Pancreas (tissue), 10 donors: ENCODE data around the gene C2CD4B. TPM values are rescaled to one million over a fixed set of nuclear protein-coding genes. Genes with fewer than 3 reads are reported as not detected.

Experiments
- ATAC-seq, 4 donors: fragments of 200-7000 bp; cut with Tn5 transposase; one replicate each; pipeline versions ENCODE4 v1.8.0 to v1.9.1; 2020; ENCODE audit warnings: mild to moderate bottlenecking in 4 of 4, moderate library complexity in 4 of 4
- DNase-seq, 6 donors: peaks; one replicate each; pipeline ENCODE4 v3.0.0-alpha.2; 2020
- FAIRE-seq: peaks from 2 replicates; lab custom pipeline; 2012; peaks lifted over from hg19 to GRCh38; lab: Jason Lieb, UNC
- H3K27ac ChIP-seq, 4 donors: fragments of 200-600 bp; sonication (generic); 1 replicate in 3 of 4; 2 replicates in 1 of 4; pipeline versions ENCODE4 v1.5.0 to v1.8.0; 2020
- H3K27me3 ChIP-seq, 4 donors: fragments of 200-600 bp; one replicate each; pipeline ENCODE4 v1.8.0; 2021
- H3K36me3 ChIP-seq, 3 donors: fragments of 200-600 bp; sonication (generic) in 1 of 3; one replicate each; pipeline versions ENCODE4 v1.5.0 to v1.8.0; 2020 to 2021
- H3K4me1 ChIP-seq, 3 donors: fragments of 200-600 bp; one replicate each; pipeline ENCODE4 v1.8.0; 2021
- H3K4me3 ChIP-seq, 4 donors: fragments of 200-600 bp; sonication (generic) in 2 of 4; one replicate each; pipeline versions ENCODE4 v1.5.0 to v1.8.0; 2020 to 2021
- H3K9me3 ChIP-seq, 4 donors: fragments of 200-600 bp; one replicate each; pipeline ENCODE4 v1.8.0; 2021
- WGBS, 2 donors: extraction: QIAGEN DNeasy Blood & Tissue Kit; methylation state at CpG; one replicate each; pipeline ENCODE4 v1.1.7; 2013; 5-methylcytosine and 5-hydroxymethylcytosine counted together
- intact Hi-C, 3 donors: fragments of 100-400 bp; cut with DNase I; formaldehyde crosslinking; loops; one replicate each; pipeline versions ENCODE4 v1.11.1 to v1.14.2; 2022
- polyA plus RNA-seq, 2 donors: library from polyadenylated mRNA; stranded (reverse); fragments of 200-250 nt; gene quantifications; one replicate each; pipeline ENCODE4 v1.2.3, GENCODE V29; 2013
- total RNA-seq, 6 donors: library from RNA; stranded (reverse); fragmentation: NEBNext Ultra II Directional in 4 of 6; extraction: Animal tissue kit (Norgen Biotek cat#: 25700) in 4 of 6; gene quantifications; one replicate each; pipeline versions ENCODE4 v1.2.1 to v1.2.4, GENCODE V29; 2021 to 2023
- TF ChIP-seq, protein P1 (sequence below), 4 donors: fragments of 200-600 bp; sonication (generic) in 3 of 4; IDR thresholded peaks; one replicate each; pipeline versions ENCODE4 v1.5.0 to v1.8.0; 2021; ENCODE audit warnings: antibody characterized with exemption in 4 of 4
- donor health status: healthy with polysubstance abuse.
- donor health status: DM: no; HTN: no; CAD: no; lungs with moderate emphysema.
- donor health status: DM: no; HTN: no; CAD: no.
- donor health status: control.
- donor health status: control.
- donor health status: Bipolar disorder and iron deficiency.
- donor health status: DM: yes; HTN: yes; CAD: no.
- donor health status: DM: no; HTN: no; CAD: no.
- donor health status: DM: no; HTN: no; CAD: no.
- donor health status: DM: yes; HTN: yes; CAD: no.

The C2CD4B gene
- total and polyA plus RNA-seq, 8 donors: 25.1 to 167 (median 39.6) TPM

- WGBS, 2 donors: 41 to 45% methylated on average over 3 of the region's 3 CpGs
- Histone ChIP-seq H3K27ac (peak overlapping the region in 2 of 4 donors; percentile 64 to 68), H3K36me3 (no peaks in the 10 kb centered on the region), H3K27me3 (no peaks in the 10 kb centered on the region), H3K9me3 (no peaks in the 10 kb centered on the region), H3K4me1 (peaks cover 7 to 26% (median 8%) of the 10 kb centered on the region in 3 donors), H3K4me3 (no peak overlapping the region)
- FAIRE-seq (no peak), DNase-seq (no peak), ATAC-seq (peak in 1 of 4 donors; percentile 4)
- TF ChIP-seq, protein P1, sequence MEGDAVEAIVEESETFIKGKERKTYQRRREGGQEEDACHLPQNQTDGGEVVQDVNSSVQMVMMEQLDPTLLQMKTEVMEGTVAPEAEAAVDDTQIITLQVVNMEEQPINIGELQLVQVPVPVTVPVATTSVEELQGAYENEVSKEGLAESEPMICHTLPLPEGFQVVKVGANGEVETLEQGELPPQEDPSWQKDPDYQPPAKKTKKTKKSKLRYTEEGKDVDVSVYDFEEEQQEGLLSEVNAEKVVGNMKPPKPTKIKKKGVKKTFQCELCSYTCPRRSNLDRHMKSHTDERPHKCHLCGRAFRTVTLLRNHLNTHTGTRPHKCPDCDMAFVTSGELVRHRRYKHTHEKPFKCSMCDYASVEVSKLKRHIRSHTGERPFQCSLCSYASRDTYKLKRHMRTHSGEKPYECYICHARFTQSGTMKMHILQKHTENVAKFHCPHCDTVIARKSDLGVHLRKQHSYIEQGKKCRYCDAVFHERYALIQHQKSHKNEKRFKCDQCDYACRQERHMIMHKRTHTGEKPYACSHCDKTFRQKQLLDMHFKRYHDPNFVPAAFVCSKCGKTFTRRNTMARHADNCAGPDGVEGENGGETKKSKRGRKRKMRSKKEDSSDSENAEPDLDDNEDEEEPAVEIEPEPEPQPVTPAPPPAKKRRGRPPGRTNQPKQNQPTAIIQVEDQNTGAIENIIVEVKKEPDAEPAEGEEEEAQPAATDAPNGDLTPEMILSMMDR (IDR thresholded peaks at IDR 0.05): no peak
- intact Hi-C loops: no loop called here
These were observed 43.8 kb upstream of the C2CD4B start for GRCh38 chr15:62208884-62209283.

GRCh38 chr15:62208367-62208766 is 43.3 kb upstream of the C2CD4B start:
- DNase-seq: no peak
- no peaks in the 10 kb centered on the region for H3K9me3 ChIP-seq
- intact Hi-C loops: no loop called here

GRCh38 chr15:62190675-62191074 is 25.6 kb upstream of the C2CD4B start:
- Histone ChIP-seq H3K4me3 (no peak overlapping the region), H3K36me3 (no peaks in the 10 kb centered on the region), H3K4me1 (no peaks in the 10 kb centered on the region), H3K27me3 (no peaks in the 10 kb centered on the region), H3K27ac (no peak overlapping the region), H3K9me3 (no peaks in the 10 kb centered on the region)
- TF ChIP-seq, protein P1 (IDR thresholded peaks at IDR 0.05): no peak
- no peak for ATAC-seq
- WGBS, 2 donors: 75 to 81% methylated on average over 2 of the region's 2 CpGs
- FAIRE-seq: no peak
- intact Hi-C loops: no loop called here
- no peak for DNase-seq

More at GRCh38 chr15:62208367-62208766, 43.3 kb upstream of the C2CD4B start:
- Histone ChIP-seq H3K36me3 (no peaks in the 10 kb centered on the region), H3K27ac (no peak overlapping the region), H3K27me3 (no peaks in the 10 kb centered on the region), H3K4me3 (no peak overlapping the region), H3K4me1 (peaks cover 7 to 26% (median 8%) of the 10 kb centered on the region in 3 donors)
- TF ChIP-seq, protein P1 (IDR thresholded peaks at IDR 0.05): no peak
- FAIRE-seq: no peak
- ATAC-seq: no peak
- 92% methylated on average over 9 of the region's 9 CpGs for WGBS, 2 donors

- TF ChIP-seq, protein P1 (IDR thresholded peaks at IDR 0.05): no peak
- intact Hi-C loops: no loop called here
- Histone ChIP-seq H3K27ac (no peak overlapping the region), H3K36me3 (no peaks in the 10 kb centered on the region), H3K4me3 (no peak overlapping the region), H3K4me1 (no peaks in the 10 kb centered on the region), H3K9me3 (no peaks in the 10 kb centered on the region), H3K27me3 (no peaks in the 10 kb centered on the region)
- FAIRE-seq (no peak), ATAC-seq (no peak), DNase-seq (no peak)
- 75 to 80% methylated on average over 2 of the region's 2 CpGs for WGBS, 2 donors
These were observed 25.2 kb upstream of the C2CD4B start for GRCh38 chr15:62190274-62190673.

DNA sequence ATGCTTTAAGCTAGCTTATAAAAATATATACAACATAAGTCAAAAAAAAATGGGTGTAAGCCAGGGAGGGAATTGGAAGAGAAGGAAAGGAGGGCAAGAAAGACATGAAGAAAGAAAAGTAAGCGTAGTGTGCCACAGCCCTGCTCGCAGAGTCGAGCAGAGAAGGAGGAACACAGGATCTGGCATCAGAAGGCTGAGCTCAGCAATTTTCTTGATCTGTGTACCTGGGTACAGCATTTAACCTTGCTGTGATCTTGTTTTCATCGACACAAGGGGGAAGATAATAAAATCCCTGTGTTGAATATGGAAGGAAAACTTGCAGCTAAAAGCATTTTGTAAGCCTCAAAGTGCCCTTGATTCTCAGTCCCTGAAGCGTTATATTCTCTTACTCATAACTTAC is 23.7 kb upstream of the C2CD4B start:
- TF ChIP-seq, protein P1 (IDR thresholded peaks at IDR 0.05): no peak
- 87 to 91% methylated on average over 5 of the region's 5 CpGs for WGBS, 2 donors
- H3K27ac ChIP-seq: no peak overlapping the region
- H3K27me3 ChIP-seq: no peaks in the 10 kb centered on the region
- H3K4me3 ChIP-seq: no peak overlapping the region
- intact Hi-C loops: no loop called here
- no peaks in the 10 kb centered on the region for H3K4me1 ChIP-seq
- FAIRE-seq (no peak), ATAC-seq (no peak), DNase-seq (no peak)
- no peaks in the 10 kb centered on the region for H3K9me3 ChIP-seq
- no peaks in the 10 kb centered on the region for H3K36me3 ChIP-seq
